ENCODE data around the gene FALEC.

The FALEC gene

DNA sequence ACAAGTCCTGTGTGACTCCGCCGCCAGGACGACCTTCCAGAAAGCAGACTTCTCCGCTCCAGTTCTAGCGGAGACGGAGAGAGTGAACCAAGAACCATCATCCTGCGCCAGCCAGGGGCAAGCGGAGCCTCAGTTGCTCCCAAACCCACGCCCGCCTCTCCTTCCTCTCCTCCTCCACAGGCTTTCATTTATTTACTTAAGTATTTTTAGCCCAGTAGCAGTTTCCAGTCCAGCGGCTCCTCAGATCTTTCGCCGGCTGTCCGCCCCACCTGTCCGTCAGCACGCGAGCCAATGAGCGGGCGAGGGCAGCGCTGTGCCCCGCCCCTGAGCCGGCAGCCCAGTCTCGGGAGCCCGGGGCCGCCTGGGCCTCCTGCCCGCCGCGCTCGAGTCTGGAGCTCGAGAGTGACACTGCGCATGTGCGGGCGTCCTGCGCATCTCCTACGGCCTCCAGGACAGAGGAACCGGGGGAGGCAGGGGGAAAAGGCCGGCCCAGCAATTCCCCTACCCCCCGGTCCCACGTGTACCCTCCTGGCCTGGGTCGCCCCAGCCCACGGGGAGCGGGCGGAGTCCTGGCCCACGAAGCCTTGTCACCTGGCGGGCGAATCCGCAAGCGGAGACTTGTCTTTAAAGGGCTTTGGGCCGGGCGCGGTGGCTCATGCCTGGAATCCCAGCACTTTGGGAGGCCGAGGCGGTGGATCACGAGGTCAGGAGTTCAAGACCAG, at the start of gene FALEC:
Gene FALEC (plus strand): TSS at position 425 of the 722 bp plus-strand sequence.
- Histone ChIP-seq H3K36me3 (peaks cover 0 to 23% (median 8%) of the 10 kb centered on the region in 3 donors), H3K9me3 (no peaks in the 10 kb centered on the region), H3K4me3 (peak within 1 kb of the TSS; percentile 61 to 78), H3K4me1 (peaks cover 5 to 19% (median 10%) of the 10 kb centered on the region in 4 donors), H3K27ac (peak within 1 kb of the TSS; percentile 74 to 75), H3K27me3 (no peaks in the 10 kb centered on the region)
- intact Hi-C loops (cut with DNase I; ENCODE audit: low total_unique reads): no loop called here
- TF ChIP-seq, protein P1, sequence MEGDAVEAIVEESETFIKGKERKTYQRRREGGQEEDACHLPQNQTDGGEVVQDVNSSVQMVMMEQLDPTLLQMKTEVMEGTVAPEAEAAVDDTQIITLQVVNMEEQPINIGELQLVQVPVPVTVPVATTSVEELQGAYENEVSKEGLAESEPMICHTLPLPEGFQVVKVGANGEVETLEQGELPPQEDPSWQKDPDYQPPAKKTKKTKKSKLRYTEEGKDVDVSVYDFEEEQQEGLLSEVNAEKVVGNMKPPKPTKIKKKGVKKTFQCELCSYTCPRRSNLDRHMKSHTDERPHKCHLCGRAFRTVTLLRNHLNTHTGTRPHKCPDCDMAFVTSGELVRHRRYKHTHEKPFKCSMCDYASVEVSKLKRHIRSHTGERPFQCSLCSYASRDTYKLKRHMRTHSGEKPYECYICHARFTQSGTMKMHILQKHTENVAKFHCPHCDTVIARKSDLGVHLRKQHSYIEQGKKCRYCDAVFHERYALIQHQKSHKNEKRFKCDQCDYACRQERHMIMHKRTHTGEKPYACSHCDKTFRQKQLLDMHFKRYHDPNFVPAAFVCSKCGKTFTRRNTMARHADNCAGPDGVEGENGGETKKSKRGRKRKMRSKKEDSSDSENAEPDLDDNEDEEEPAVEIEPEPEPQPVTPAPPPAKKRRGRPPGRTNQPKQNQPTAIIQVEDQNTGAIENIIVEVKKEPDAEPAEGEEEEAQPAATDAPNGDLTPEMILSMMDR (IDR thresholded peaks at IDR 0.05): peak in 1 of 2 experiments; percentile 22
- DNase-seq: peak; percentile 95 to 98

DNA sequence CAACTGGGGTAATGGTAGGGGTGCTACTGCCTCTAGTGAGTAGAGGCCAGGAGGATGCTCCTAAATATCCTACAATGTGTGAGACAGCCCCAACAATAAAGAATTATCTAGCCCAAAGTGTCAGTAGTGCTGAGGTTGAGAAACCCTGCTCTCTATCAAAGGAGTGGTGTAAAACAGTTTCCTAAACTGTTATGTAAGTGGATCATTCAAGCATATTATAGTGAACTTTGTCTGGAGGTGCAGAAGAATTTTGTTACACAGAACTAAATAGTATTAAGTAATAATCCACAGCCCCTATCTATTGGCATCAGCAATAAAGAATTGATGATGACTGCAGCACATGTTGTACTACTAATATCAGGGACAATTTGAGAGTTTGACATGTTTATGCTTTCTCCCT, 48.6 kb upstream of the FALEC start:
- Histone ChIP-seq H3K27ac (no peak overlapping the region), H3K4me1 (peaks cover 0 to 12% (median 1%) of the 10 kb centered on the region in 4 donors), H3K36me3 (peaks cover 44 to 76% (median 52%) of the 10 kb centered on the region in 3 donors), H3K4me3 (no peak overlapping the region), H3K9me3 (no peaks in the 10 kb centered on the region), H3K27me3 (no peaks in the 10 kb centered on the region)
- intact Hi-C loops (cut with DNase I; ENCODE audit: low total_unique reads): no loop called here
- no peak for DNase-seq
- TF ChIP-seq, protein P1 (IDR thresholded peaks at IDR 0.05): no peak

DNA sequence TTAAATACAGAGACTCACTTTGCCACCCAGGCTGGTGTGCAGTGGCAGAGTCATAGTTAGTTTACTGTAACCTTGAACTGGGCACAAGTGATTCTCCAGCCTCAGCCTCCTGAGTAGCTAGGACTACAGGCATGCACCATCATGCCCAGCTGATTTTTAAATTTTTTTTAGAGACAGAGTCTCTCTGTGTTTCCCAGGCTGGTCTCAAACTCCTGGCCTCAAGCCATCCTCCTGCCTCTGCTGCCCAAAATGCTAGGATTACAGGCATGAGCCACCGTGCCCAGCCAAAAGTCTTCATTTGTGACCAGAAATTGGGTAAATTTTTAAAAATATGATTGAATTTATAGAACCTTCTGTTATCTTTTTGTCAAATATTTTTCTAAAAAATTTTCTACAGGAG, 46.3 kb upstream of the FALEC start:
- Histone ChIP-seq H3K4me3 (no peak overlapping the region), H3K27ac (peak overlapping the region in 1 of 2 donors; percentile 22), H3K4me1 (peaks cover 0 to 12% (median 1%) of the 10 kb centered on the region in 4 donors), H3K36me3 (peaks cover 53 to 70% (median 63%) of the 10 kb centered on the region in 3 donors), H3K27me3 (no peaks in the 10 kb centered on the region), H3K9me3 (no peaks in the 10 kb centered on the region)
- TF ChIP-seq, protein P1 (IDR thresholded peaks at IDR 0.05): no peak
- intact Hi-C loops (cut with DNase I; ENCODE audit: low total_unique reads): no loop called here
- DNase-seq: no peak

DNA sequence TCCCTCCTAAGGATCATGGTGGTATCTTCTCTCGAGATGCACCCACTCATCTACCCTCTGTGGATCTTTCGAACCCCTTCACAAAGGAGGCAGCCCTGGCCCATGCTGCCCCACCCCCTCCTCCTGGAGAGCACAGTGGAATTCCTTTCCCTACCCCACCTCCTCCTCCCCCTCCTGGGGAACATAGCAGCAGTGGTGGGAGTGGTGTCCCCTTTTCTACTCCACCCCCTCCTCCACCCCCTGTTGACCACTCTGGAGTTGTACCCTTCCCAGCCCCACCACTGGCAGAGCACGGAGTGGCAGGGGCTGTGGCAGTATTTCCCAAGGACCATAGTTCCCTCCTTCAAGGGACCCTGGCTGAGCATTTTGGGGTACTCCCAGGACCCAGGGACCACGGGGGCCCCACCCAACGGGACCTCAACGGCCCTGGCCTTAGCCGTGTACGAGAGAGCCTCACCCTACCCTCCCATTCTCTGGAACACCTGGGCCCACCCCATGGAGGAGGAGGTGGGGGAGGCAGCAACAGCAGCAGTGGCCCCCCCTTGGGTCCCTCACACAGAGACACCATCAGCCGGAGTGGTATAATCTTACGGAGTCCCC, 42.9 kb upstream of the FALEC start:
- no peak overlapping the region for H3K27ac ChIP-seq
- H3K36me3 ChIP-seq: peaks cover 30 to 36% (median 34%) of the 10 kb centered on the region in 3 donors
- H3K4me1 ChIP-seq: peaks cover 0 to 12% (median 1%) of the 10 kb centered on the region in 4 donors
- no peak for DNase-seq
- H3K27me3 ChIP-seq: no peaks in the 10 kb centered on the region
- H3K4me3 ChIP-seq: no peak overlapping the region
- TF ChIP-seq, protein P1 (IDR thresholded peaks at IDR 0.05): no peak
- no peaks in the 10 kb centered on the region for H3K9me3 ChIP-seq
- intact Hi-C loops (cut with DNase I; ENCODE audit: low total_unique reads): no loop called here

DNA sequence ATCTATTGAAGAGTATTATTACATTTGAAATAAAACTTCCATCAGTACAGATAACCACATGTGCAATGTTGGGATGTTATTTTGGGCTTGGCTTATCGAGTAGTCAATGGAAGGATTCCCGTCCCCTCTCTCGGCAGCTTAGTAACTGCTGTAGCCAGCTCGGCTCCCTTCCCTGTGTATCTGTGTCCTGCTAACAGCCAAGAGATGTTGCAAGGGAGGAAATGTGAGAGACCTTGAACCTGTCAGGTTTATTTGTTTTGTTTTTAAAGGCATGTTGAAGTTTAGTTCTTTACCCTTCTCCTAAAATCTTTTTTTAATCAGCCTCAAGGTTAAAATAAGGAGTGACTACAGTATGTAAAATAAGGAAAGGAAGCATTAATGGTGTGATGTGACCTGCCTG, 41.9 kb upstream of the FALEC start:
- no peaks in the 10 kb centered on the region for H3K27me3 ChIP-seq
- no peak overlapping the region for H3K27ac ChIP-seq
- peak in 1 of 2 donors; percentile 28 for DNase-seq
- peaks cover 0 to 12% (median 3%) of the 10 kb centered on the region in 4 donors for H3K4me1 ChIP-seq
- intact Hi-C loops (cut with DNase I; ENCODE audit: low total_unique reads): no loop called here
- peaks cover 27 to 32% (median 31%) of the 10 kb centered on the region in 3 donors for H3K36me3 ChIP-seq
- H3K4me3 ChIP-seq: no peak overlapping the region
- TF ChIP-seq, protein P1 (IDR thresholded peaks at IDR 0.05): no peak
- no peaks in the 10 kb centered on the region for H3K9me3 ChIP-seq

Data from tibial artery (tissue), 4 donors.